A673 (cell line): ENCODE data around the gene GSTM5.

Experiments
- CTCF ChIP-seq: fragments of 300-800, 200-600 bp; sonication (generic); conservative IDR thresholded peaks from 2 replicates; pipeline ENCODE4 v1.5.1; 2017; ENCODE audit warnings: low read depth, mild to moderate bottlenecking, antibody characterized with exemption, low read length, moderate library complexity, mixed read lengths
- EZH2 ChIP-seq: fragments of 200-600 bp; sonication (generic); IDR thresholded peaks from 2 replicates; pipeline ENCODE4 v1.6.1; 2017; ENCODE audit warnings: borderline replicate concordance, low read depth, mild to moderate bottlenecking, mixed read lengths, antibody characterized with exemption, low read length; ENCODE audit not compliant: poor library complexity, severe bottlenecking

GRCh38 chr1:109722908-109723691 lies 11.0 kb downstream of the GSTM5 start:
- no peak for TF ChIP-seq CTCF
- TF ChIP-seq EZH2, result no peak
